ENCODE results near the gene MT3. TPM values are rescaled to one million over a fixed set of nuclear protein-coding genes. Genes with fewer than 3 reads are reported as not detected.

MT3 gene
- total and polyA plus RNA-seq, 2 of the 13 experiments (the other 11 are each of a cell fraction or from before 2014, with no cell fraction given): not detected

DNA sequence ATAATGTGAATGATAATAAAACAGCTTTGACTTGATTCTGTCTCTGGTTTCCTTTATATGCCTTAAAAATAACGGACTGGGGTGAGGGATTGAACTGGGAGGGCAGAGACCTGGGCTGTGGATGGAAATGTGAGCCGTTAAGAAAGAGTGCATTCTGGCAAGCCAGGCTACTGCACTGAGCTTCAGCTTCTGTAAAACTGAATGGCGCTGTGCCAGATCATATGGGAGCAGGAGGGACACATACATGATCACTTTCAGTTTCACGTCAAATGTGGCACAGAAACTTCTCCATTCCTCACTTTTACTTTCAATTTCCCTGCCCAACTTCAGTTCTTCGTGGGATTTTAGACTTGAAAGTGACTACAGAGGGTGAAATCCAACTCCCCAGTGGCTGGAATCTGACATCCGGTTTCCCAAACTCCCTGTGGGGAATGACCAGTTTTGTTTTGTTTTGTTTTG lies 20.2 kb downstream of the MT3 start (continued):
- TF ChIP-seq POLR2AphosphoS5 (IDR thresholded peaks at IDR 0.05; ENCODE audit: low read depth, low read length) (0 out of 2 replicates have a peak, but pooled peaks have one; percentile 16), THAP11 (CRISPR knock-in tag; IDR thresholded peaks at IDR 0.05) (no peak), AHR (CRISPR knock-in tag; IDR thresholded peaks at IDR 0.05) (no peak), ZFP1 (CRISPR knock-in tag; IDR thresholded peaks at IDR 0.05) (no peak), ZNF724P (CRISPR knock-in tag; IDR thresholded peaks at IDR 0.05; ENCODE audit: borderline replicate concordance) (0 out of 2 replicates have a peak, but pooled peaks have one; percentile 29), ZC3H13 (CRISPR knock-in tag; IDR thresholded peaks at IDR 0.05) (no peak), KLF11 (CRISPR knock-in tag; IDR thresholded peaks at IDR 0.05) (no peak), ZNF33A (CRISPR knock-in tag; IDR thresholded peaks at IDR 0.05; ENCODE audit: borderline replicate concordance) (no peak), MTA1 (CRISPR knock-in tag; IDR thresholded peaks at IDR 0.05; ENCODE audit: borderline replicate concordance) (no peak), GATA4 (IDR thresholded peaks at IDR 0.05; ENCODE audit: borderline replicate concordance, low read depth) (no peak), RXRB (CRISPR knock-in tag; IDR thresholded peaks at IDR 0.05; ENCODE audit: borderline replicate concordance) (peak; percentile 34)
- TF ChIP-seq, protein P1, sequence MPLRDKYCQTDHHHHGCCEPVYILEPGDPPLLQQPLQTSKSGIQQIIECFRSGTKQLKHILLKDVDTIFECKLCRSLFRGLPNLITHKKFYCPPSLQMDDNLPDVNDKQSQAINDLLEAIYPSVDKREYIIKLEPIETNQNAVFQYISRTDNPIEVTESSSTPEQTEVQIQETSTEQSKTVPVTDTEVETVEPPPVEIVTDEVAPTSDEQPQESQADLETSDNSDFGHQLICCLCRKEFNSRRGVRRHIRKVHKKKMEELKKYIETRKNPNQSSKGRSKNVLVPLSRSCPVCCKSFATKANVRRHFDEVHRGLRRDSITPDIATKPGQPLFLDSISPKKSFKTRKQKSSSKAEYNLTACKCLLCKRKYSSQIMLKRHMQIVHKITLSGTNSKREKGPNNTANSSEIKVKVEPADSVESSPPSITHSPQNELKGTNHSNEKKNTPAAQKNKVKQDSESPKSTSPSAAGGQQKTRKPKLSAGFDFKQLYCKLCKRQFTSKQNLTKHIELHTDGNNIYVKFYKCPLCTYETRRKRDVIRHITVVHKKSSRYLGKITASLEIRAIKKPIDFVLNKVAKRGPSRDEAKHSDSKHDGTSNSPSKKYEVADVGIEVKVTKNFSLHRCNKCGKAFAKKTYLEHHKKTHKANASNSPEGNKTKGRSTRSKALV (CRISPR knock-in tag; IDR thresholded peaks at IDR 0.05): peak; percentile 82
- TF ChIP-seq, protein P2, sequence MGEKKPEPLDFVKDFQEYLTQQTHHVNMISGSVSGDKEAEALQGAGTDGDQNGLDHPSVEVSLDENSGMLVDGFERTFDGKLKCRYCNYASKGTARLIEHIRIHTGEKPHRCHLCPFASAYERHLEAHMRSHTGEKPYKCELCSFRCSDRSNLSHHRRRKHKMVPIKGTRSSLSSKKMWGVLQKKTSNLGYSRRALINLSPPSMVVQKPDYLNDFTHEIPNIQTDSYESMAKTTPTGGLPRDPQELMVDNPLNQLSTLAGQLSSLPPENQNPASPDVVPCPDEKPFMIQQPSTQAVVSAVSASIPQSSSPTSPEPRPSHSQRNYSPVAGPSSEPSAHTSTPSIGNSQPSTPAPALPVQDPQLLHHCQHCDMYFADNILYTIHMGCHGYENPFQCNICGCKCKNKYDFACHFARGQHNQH (CRISPR knock-in tag; IDR thresholded peaks at IDR 0.05): no peak
- TF ChIP-seq, protein P3, sequence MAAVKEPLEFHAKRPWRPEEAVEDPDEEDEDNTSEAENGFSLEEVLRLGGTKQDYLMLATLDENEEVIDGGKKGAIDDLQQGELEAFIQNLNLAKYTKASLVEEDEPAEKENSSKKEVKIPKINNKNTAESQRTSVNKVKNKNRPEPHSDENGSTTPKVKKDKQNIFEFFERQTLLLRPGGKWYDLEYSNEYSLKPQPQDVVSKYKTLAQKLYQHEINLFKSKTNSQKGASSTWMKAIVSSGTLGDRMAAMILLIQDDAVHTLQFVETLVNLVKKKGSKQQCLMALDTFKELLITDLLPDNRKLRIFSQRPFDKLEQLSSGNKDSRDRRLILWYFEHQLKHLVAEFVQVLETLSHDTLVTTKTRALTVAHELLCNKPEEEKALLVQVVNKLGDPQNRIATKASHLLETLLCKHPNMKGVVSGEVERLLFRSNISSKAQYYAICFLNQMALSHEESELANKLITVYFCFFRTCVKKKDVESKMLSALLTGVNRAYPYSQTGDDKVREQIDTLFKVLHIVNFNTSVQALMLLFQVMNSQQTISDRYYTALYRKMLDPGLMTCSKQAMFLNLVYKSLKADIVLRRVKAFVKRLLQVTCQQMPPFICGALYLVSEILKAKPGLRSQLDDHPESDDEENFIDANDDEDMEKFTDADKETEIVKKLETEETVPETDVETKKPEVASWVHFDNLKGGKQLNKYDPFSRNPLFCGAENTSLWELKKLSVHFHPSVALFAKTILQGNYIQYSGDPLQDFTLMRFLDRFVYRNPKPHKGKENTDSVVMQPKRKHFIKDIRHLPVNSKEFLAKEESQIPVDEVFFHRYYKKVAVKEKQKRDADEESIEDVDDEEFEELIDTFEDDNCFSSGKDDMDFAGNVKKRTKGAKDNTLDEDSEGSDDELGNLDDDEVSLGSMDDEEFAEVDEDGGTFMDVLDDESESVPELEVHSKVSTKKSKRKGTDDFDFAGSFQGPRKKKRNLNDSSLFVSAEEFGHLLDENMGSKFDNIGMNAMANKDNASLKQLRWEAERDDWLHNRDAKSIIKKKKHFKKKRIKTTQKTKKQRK (IDR thresholded peaks at IDR 0.05; ENCODE audit: low read length): no peak
- TF ChIP-seq, protein P4, sequence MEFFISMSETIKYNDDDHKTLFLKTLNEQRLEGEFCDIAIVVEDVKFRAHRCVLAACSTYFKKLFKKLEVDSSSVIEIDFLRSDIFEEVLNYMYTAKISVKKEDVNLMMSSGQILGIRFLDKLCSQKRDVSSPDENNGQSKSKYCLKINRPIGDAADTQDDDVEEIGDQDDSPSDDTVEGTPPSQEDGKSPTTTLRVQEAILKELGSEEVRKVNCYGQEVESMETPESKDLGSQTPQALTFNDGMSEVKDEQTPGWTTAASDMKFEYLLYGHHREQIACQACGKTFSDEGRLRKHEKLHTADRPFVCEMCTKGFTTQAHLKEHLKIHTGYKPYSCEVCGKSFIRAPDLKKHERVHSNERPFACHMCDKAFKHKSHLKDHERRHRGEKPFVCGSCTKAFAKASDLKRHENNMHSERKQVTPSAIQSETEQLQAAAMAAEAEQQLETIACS (CRISPR knock-in tag; IDR thresholded peaks at IDR 0.05): no peak
- TF ChIP-seq, protein P5, sequence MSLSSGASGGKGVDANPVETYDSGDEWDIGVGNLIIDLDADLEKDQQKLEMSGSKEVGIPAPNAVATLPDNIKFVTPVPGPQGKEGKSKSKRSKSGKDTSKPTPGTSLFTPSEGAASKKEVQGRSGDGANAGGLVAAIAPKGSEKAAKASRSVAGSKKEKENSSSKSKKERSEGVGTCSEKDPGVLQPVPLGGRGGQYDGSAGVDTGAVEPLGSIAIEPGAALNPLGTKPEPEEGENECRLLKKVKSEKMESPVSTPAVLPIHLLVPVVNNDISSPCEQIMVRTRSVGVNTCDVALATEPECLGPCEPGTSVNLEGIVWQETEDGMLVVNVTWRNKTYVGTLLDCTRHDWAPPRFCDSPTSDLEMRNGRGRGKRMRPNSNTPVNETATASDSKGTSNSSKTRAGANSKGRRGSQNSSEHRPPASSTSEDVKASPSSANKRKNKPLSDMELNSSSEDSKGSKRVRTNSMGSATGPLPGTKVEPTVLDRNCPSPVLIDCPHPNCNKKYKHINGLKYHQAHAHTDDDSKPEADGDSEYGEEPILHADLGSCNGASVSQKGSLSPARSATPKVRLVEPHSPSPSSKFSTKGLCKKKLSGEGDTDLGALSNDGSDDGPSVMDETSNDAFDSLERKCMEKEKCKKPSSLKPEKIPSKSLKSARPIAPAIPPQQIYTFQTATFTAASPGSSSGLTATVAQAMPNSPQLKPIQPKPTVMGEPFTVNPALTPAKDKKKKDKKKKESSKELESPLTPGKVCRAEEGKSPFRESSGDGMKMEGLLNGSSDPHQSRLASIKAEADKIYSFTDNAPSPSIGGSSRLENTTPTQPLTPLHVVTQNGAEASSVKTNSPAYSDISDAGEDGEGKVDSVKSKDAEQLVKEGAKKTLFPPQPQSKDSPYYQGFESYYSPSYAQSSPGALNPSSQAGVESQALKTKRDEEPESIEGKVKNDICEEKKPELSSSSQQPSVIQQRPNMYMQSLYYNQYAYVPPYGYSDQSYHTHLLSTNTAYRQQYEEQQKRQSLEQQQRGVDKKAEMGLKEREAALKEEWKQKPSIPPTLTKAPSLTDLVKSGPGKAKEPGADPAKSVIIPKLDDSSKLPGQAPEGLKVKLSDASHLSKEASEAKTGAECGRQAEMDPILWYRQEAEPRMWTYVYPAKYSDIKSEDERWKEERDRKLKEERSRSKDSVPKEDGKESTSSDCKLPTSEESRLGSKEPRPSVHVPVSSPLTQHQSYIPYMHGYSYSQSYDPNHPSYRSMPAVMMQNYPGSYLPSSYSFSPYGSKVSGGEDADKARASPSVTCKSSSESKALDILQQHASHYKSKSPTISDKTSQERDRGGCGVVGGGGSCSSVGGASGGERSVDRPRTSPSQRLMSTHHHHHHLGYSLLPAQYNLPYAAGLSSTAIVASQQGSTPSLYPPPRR (CRISPR knock-in tag; IDR thresholded peaks at IDR 0.05; ENCODE audit: borderline replicate concordance): no peak

All from HepG2 (cell line).